Middle frontal gyrus (tissue), 1 donor: ENCODE data around the gene ANO6.

Source experiments
- DNase-seq: peaks from one replicate; pipeline ENCODE4 v3.0.0-alpha.2; 2015; ENCODE audit warnings: low spot score; ENCODE audit errors: extremely low spot score

The ANO6 gene

GRCh38 chr12:45439039-45439438, 223.1 kb downstream of the ANO6 start:
- no peak for DNase-seq

GRCh38 chr12:45446013-45446412, 230.1 kb downstream of the ANO6 start:
- DNase-seq = no peak

GRCh38 chr12:45458238-45458637, 242.3 kb downstream of the ANO6 start:
- DNase-seq = no peak

GRCh38 chr12:45458854-45459807, 243.2 kb downstream of the ANO6 start:
- DNase-seq = no peak

- DNase-seq = no peak
Observed at GRCh38 chr12:45462506-45462905, 246.6 kb downstream of the ANO6 start.

GRCh38 chr12:45464699-45465098, 248.8 kb downstream of the ANO6 start:
- no peak for DNase-seq

- DNase-seq = no peak
Observed at GRCh38 chr12:45468751-45469615, 253.1 kb downstream of the ANO6 start.

GRCh38 chr12:45469902-45470301, 254.0 kb downstream of the ANO6 start:
- DNase-seq = no peak

GRCh38 chr12:45473636-45474035, 257.7 kb downstream of the ANO6 start:
- no peak for DNase-seq

- DNase-seq = no peak
Observed at GRCh38 chr12:45475594-45475993, 259.7 kb downstream of the ANO6 start.

- no peak for DNase-seq
Observed at GRCh38 chr12:45477526-45477925, 261.6 kb downstream of the ANO6 start.

- no peak for DNase-seq
Observed at GRCh38 chr12:45478931-45479330, 263.0 kb downstream of the ANO6 start.

- DNase-seq = no peak
Observed at GRCh38 chr12:45481746-45482145, 265.9 kb downstream of the ANO6 start.

GRCh38 chr12:45483571-45483970, 267.7 kb downstream of the ANO6 start:
- no peak for DNase-seq
